ENCODE results near the gene ADORA3. TPM values are rescaled to one million over a fixed set of nuclear protein-coding genes. Genes with fewer than 3 reads are reported as not detected.
"Not testable (repeated sequence)": the region's sequence is repeated elsewhere in the genome, so short reads cannot be mapped to it uniquely, and the experiment has no call there.

Gene ADORA3
- not detected for total RNA-seq

GRCh38 chr1:111503585-111504060, at the start of gene ADORA3, which contains the start of gene TMIGD3:
ADORA3 (minus strand) TSS chr1:111503633; CDS start chr1:111503354, 279 bp downstream.
TMIGD3 (minus strand) TSS chr1:111503633; CDS start chr1:111503354, 279 bp downstream.
- ChIA-PET POLR2A (no interaction called here), CTCF (interaction anchor here (1.0 to 1.2 kb wide), 2 partner anchors 22 to 212 kb away, joined by 3 to 6 read pairs; no protein-coding TSS in a partner anchor)

DNA sequence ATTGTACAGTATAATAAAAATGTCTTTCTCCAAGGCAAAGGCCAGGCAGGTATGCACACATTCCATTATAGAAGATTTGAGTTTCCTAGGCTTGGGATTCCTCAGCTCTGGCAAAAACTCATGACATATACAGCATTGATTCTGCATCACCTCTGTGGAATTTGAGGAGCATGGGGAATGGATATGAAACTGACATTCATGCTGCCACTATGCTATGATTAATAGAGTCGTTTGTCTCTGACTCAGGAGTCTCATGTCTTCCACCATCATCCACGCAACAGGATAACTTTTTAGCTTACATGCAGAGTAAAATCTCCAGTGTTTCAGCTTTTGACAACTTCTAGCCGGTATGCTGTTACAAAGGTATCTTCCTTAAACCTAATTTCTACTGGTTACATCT, 49.8 kb upstream of the ADORA3 start:
- POLR2A ChIA-PET: no interaction called here
- CTCF ChIA-PET: interaction anchor here (0.6 kb wide), 2 partner anchors 15 to 38 kb away, joined by 3 to 4 read pairs; no protein-coding TSS in a partner anchor

DNA sequence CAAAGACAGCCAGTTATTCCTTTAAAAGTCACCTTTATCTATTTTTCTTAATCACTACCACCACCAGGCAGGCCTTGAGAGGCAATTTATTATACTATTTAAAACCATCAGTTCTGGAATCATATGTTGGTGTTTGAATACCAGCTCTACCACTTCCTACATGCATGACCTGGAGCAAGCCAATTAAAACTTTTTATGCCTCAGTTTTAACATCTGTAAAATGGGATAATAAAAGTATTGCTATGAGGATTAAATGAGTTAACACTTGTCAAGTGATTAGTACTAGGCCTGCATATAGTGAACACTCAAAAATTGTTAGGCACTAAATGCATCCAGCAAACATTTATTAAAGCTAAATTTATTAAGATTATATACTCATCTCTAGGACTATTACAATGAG, 49.2 kb upstream of the ADORA3 start:
- ChIA-PET CTCF (no interaction called here), POLR2A (no interaction called here)

GRCh38 chr1:111551623-111552411, 48.4 kb upstream of the ADORA3 start:
- CTCF ChIA-PET: interaction anchor here (1.3 kb wide), 1 partner anchor 11 kb away, joined by 4 read pairs; no protein-coding TSS in a partner anchor
- POLR2A ChIA-PET: interaction anchor here (0.7 kb wide), 1 partner anchor 80 kb away, joined by 5 read pairs; no protein-coding TSS in a partner anchor

DNA sequence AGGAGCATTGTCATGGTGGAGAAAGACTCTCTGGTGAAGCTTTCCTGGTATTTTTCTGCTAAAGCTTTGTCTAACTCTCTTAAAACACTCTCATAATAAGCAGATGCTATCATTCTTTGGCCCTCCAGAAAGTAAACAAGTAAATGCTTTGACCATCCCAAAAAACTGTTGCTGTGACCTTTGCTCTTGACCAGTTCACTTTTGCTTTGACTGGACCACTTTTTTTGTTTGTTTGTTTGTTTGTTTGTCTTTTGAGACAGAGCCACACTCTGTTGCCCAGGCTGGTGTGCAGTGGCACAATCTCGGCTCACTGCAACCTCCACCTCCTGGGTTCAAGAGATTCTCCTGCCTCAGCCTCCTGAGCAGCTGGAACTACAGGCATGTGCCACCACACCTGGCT, 44.4 kb upstream of the ADORA3 start:
- CTCF ChIA-PET, POLR2A ChIA-PET: not testable (repeated sequence)

- POLR2A ChIA-PET: interaction anchor here (0.6 kb wide), 1 partner anchor 658 kb away, joined by 4 read pairs; no protein-coding TSS in a partner anchor
- CTCF ChIA-PET: interaction anchor here (1.6 kb wide), 1 partner anchor 15 kb away, joined by 4 read pairs; no protein-coding TSS in a partner anchor
Observed at GRCh38 chr1:111542187-111542586, 38.8 kb upstream of the ADORA3 start.

DNA sequence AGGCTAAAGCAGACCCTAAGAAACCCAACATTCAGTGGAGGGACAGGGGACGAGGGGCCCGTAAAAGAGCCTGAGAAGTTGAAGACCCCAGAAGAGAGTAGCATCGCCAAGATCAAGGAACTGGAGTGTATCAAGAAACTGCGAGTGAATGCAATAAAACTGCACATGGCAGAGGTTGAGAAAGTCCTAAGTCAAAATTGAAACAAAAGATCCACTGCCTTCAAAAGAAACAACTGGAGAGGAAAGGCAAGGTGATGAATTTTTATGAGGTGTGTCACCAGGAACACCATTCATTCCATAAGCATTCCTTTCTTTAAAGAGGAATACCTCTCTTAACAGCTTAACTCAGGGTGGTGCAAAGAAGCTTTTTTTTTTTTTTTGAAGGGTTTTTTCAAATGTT, 38.3 kb upstream of the ADORA3 start:
- CTCF ChIA-PET: interaction anchor here (1.6 kb wide), 1 partner anchor 16 kb away, joined by 4 read pairs; no protein-coding TSS in a partner anchor
- POLR2A ChIA-PET: no interaction called here

- ChIA-PET POLR2A (no interaction called here), CTCF (interaction anchor here (1.6 kb wide), 1 partner anchor 17 kb away, joined by 4 read pairs; no protein-coding TSS in a partner anchor)
Observed at GRCh38 chr1:111540928-111541327, 37.5 kb upstream of the ADORA3 start.

GRCh38 chr1:111538343-111539025, 35.1 kb upstream of the ADORA3 start:
- ChIA-PET POLR2A (no interaction called here), CTCF (no interaction called here)

GRCh38 chr1:111535256-111536191, 32.1 kb upstream of the ADORA3 start:
- ChIA-PET CTCF (no interaction called here), POLR2A (no interaction called here)

- POLR2A ChIA-PET: no interaction called here
- CTCF ChIA-PET: no interaction called here
Observed at GRCh38 chr1:111520053-111520452, 16.6 kb upstream of the ADORA3 start.

DNA sequence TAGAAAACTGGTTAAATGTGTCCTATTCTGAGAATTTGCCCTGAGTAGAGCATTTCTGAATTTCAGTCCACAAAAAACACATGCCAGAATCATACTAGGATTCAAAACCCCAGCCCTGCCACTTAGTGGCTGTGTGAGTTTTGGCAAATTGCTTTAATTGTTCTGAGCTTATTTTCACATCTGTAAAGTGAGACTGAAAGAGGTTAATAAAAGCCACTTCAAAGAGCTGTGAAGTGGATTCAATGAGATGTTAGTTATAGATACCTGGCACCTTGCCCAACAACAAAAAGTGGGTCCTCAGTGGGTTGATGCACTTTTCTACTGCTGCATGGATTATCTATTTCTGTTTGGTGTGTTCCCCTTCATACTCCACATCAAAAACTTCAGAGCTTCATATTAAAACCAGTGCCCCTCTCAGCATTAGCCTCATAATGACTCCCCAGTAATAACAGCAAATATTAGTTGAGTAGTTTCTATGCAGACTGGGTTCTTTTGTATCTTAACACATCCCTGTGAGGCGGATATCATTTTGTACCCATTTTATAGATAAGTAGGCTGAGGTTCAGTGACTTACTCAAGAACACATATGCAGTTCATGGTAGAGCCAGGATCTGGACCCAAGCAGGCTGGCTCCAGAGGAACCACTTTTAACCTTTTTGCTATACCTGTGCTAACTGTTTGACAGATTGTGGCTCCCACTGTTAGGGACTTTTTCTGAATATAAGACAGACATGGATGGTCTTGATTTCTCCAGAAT, 14.2 kb upstream of the ADORA3 start:
- CTCF ChIA-PET: interaction anchor here (0.8 to 3.4 kb wide), 8 partner anchors 10 to 79 kb away, joined by 3 to 29 read pairs (median 4); no protein-coding TSS in a partner anchor
- POLR2A ChIA-PET: interaction anchor here (1.0 to 1.6 kb wide), 4 partner anchors 10 to 83 kb away, joined by 3 to 10 read pairs (median 4); no protein-coding TSS in a partner anchor

- CTCF ChIA-PET: interaction anchor here (0.9 to 3.4 kb wide), 4 partner anchors 8 to 224 kb away, joined by 3 to 29 read pairs (median 4); partner anchors contain the start of gene INKA2
Observed at GRCh38 chr1:111516005-111516535, 12.6 kb upstream of the ADORA3 start.

DNA sequence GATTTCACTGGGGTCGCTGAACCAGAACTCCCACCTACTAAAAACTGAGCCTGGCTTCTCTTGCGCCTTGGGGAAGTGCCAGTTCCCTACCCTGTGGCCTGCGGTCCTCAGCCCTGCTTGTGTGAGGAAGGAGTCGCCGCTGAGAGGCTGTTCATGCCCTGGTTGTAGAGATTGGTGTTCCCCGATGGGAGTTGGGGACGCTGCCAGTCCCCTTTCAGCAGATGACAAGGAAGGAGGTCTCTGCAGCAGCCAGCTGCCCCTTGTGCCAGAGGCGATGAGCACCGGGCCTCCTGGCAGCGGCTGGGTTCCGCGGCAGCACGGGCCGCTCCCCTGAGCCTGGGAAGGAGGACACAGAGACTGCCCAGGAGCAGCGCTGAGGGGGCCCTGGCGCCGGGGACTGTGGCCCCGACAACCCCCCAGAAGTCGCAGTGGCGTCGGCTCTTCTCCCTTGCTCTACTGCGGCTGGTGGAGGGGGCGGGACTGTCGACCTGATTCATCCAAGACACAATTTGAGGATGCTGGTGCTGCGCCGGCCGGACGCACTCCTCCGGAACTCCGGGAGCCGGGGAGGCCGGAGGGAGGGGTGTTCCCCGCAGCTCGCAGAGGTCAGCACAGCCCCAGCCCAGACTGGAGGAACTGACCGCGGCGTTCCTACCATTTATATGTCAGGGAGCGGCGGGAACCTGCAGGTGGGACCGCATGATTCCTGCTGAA, 12.0 kb upstream of the ADORA3 start:
- CTCF ChIA-PET: interaction anchor here (1.1 to 3.4 kb wide), 3 partner anchors 8 to 224 kb away, joined by 3 to 29 read pairs (median 4); partner anchors contain the start of gene INKA2
- POLR2A ChIA-PET: interaction anchor here (1.0 kb wide), 1 partner anchor 88 kb away, joined by 3 read pairs; no protein-coding TSS in a partner anchor

More at GRCh38 chr1:111516005-111516535, 12.6 kb upstream of the ADORA3 start:
- POLR2A ChIA-PET: interaction anchor here (0.5 to 1.0 kb wide), 2 partner anchors 88 to 104 kb away, joined by 3 read pairs; partner anchors contain the start of gene RAP1A

DNA sequence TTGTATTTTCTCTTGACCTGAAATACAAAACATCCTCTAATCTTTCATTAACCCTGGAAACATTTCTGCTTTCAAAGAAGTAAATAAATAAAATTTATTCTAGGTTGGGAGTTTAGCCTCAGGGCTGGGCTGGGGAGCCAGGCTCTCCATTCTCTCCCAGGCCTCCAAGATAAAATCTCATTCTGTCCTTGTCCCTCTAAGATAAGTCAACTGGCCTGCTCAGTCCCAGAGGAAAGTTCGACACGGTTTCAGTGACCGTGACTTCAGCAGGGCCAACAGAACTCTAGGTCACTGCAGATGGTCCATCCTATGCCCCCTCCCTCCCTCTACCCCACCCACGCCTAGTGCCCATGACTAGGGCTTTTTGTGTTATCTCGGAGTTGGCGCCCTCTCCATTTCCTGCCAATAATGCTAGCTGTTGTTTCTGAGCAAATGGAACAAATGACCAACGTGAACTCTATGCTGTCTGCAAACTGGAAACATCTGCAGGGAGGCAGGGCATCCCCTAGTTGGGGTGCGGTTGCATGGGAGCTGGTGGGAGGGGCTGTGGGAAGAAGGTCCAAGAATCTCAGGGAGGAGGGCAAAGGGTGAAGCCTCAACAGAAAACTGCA, 10.1 kb upstream of the ADORA3 start:
- ChIA-PET CTCF (interaction anchor here (0.6 kb wide), 1 partner anchor 117 kb away, joined by 3 read pairs; no protein-coding TSS in a partner anchor), POLR2A (no interaction called here)

DNA sequence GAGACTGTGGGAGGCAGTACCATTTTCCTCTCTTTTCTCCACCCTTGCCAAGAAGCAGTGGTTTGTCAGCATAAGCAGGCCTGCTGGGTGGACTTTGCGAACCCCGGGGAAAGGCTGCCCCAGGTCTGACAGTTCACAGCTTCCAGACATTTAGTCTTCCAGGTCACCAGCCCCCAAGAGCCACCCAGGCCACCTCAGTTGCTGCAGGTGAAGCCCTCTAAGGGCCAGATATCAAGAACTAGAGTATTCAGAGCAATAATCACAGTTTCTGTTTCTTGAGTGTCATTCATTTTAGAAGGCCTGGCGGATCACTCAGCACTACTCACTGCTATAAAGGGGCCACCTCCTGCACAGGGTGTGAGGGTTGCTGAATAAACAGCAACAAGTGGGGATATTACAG, 9.5 kb upstream of the ADORA3 start:
- POLR2A ChIA-PET: no interaction called here
- CTCF ChIA-PET: interaction anchor here (1.4 kb wide), 1 partner anchor 234 kb away, joined by 3 read pairs; no protein-coding TSS in a partner anchor
